GM12865 (cell line): ENCODE data around the gene OTOG.

Experiments
- DNase-seq: peaks from one replicate; pipeline ENCODE4 v3.0.0; 2010; ENCODE audit warnings: low read depth
- H3K4me3 ChIP-seq: 2 replicates; pipeline ENCODE4 v1.5.1; 2011; ENCODE audit warnings: mild to moderate bottlenecking, low read depth, low read length, control low read depth
- TF ChIP-seq, protein P1 (sequence below): IDR thresholded peaks from 2 replicates; pipeline ENCODE4 v1.5.1; 2011; ENCODE audit warnings: low read length, control low read depth, low read depth, inconsistent platforms; ENCODE audit not compliant: insufficient read depth; ENCODE audit errors: missing control alignments

OTOG gene

DNA sequence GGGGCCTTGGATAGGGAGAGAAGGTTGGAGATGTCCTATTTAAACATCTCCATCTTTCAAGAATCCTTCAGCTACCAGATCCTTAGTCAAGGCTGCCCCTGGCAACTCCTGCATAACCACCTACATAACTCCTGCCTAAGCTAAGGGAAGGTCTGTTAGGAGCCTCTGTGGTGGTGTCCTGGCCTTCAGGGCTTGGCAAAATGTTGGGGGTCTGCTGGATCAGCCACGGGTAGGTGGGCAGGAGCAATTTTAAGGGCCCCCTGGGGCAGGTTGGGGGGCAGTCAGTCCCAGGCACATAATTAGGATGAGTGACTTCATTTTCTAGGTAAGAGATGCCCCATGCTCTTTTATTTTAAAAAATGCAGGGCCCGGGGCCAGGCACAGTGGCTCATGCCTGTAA is 28.7 kb upstream of the OTOG start:
- H3K4me3 ChIP-seq: no peak overlapping the region
- TF ChIP-seq, protein P1, sequence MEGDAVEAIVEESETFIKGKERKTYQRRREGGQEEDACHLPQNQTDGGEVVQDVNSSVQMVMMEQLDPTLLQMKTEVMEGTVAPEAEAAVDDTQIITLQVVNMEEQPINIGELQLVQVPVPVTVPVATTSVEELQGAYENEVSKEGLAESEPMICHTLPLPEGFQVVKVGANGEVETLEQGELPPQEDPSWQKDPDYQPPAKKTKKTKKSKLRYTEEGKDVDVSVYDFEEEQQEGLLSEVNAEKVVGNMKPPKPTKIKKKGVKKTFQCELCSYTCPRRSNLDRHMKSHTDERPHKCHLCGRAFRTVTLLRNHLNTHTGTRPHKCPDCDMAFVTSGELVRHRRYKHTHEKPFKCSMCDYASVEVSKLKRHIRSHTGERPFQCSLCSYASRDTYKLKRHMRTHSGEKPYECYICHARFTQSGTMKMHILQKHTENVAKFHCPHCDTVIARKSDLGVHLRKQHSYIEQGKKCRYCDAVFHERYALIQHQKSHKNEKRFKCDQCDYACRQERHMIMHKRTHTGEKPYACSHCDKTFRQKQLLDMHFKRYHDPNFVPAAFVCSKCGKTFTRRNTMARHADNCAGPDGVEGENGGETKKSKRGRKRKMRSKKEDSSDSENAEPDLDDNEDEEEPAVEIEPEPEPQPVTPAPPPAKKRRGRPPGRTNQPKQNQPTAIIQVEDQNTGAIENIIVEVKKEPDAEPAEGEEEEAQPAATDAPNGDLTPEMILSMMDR: no peak
- DNase-seq: no peak

DNA sequence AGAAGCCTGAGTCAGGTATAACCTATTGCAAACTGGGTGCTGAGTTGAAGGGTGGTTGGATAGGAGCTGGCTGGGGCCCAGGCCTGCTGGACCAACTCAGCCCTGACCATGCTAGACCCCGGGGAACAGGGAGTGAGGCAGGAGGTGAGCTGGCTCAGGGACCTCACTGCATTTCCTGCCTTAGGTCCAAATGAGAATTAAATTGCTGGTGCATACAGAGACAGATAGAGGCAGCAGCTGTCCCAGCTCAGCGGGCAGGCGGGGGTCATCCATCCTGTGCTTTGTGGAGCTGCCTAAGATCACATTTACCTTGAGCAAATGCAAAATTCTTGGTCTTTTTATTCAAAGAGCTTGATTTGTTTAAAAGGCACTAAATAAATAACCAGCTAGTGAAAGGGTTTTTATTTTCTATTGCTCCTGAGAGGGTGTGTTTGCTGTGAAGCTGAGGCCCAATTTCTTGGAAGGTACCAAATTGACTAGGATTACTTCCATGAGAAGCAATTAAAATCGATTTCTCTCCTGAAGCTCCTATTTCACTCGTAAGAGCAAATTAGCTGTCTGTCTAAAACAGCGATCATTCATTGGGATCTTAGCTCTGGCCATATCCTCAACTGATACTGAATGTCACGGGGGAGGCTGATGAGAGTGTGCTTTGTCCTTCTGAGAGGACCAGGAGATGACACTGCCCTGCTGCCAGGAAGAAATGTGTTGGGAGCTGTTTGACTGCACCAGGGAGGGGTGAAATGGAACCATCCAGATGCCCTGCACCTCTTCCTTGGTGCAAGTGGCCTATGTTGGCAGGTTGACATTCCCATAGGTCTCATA is 27.8 kb upstream of the OTOG start:
- TF ChIP-seq, protein P1: no peak
- H3K4me3 ChIP-seq: no peak overlapping the region
- no peak for DNase-seq

DNA sequence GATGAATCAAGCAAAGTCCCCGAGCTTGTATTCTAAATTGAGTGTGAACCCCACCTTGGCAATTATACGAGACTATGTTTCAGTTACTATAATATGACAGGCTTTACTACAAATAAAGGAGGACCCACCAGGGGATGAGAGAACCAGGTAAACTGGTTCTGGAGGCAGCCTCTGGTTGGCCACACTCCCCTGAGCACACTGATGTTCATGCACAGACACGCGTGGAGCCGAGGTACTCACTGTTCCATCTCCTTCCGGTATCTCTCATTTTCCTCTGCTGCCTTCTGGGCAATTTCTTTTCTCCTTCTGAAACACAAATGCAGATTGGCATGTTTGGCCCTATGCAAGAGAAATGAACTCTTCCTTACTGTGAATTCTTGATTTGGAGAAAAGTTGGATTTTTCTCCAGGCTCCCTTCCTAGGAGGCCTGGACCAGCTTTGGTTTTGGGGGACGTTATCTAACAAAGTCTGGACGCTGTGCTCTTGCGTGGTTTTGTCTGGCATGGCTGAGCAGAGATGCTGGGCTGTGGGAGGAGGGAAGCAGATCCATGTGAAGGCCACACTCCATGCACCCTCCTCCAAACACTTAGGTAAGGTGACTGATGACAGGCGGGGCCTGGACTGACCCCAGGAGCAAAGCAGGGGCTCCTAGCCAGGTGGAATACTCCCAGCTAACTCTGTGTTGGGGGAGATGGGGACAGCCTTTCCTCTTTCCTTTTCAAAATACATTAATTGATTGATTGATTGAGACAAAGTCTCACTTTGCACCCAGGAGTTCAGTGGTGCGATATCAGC is 25.8 kb upstream of the OTOG start:
- TF ChIP-seq, protein P1: no peak
- no peak overlapping the region for H3K4me3 ChIP-seq
- no peak for DNase-seq

DNA sequence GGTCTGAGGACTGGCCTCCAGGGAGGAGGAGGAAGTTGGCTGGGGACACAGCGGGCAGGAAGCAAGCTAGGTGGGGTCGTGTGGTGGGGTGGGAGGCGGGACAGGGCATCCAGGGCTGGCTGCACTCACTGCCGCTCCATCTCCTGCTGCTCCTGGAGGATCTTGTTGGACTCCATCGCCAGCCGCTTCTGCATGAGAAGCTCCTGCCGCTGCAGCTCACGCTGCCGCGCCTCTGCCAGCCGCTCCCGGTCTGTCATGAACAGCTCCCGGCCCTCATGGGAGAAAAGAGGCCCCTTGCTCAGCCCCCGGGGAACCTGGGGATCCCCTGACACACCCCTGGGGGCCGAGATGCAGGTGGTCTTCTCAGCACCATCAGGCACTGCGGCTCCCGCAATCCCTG is 24.4 kb upstream of the OTOG start:
- TF ChIP-seq, protein P1: no peak
- H3K4me3 ChIP-seq: no peak overlapping the region
- no peak for DNase-seq

DNA sequence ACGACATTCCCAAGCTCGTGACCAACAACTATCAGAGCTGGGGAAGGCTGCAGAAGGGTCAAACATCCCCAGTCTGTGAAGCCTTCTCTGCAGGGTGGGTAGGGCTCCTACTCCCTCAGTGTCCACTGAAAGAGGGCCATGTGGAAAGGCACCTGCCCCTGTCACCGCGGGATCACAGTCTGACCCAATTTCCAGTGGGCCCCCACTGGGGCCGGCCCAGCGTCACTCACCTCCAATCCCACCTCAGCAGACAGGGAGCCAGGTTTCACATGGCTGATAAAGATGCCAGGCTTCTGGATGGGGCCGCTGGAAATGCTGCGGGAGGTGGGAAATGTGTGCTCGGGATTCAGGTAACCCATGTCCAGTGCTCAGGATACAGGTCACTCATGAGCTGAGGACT is 22.8 kb upstream of the OTOG start:
- no peak for DNase-seq
- no peak overlapping the region for H3K4me3 ChIP-seq
- TF ChIP-seq, protein P1: no peak

DNA sequence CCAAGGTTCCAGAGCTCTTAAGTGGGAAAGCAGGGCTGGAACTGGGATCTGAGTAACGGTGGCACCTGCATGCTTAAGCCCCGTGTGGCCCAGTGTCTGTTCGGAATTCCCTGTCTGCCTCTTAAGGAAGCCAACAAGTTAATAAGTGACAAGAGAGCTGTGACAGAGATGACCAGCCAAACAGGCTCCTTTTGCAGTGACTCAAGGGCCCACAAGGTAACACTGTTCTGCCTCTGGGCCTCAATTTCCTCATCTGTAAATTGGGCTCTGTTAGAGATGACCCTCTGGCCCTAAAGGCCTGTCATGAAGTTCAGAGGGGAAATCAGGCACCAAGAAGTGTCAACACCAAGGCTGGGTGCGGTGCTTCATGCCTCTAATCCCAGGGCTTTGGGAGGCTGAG is 21.5 kb upstream of the OTOG start:
- DNase-seq: no peak
- H3K4me3 ChIP-seq: no peak overlapping the region
- TF ChIP-seq, protein P1: no peak
